Vagina (tissue), 2 donors: ENCODE results near the gene CERKL. TPM values are rescaled to one million over a fixed set of nuclear protein-coding genes. Genes with fewer than 3 reads are reported as not detected.

Source experiments
- DNase-seq, 2 donors: peaks; one replicate each; pipeline ENCODE4 v3.0.0-alpha.2; 2017; ENCODE audit errors: extremely low spot score in 2 of 2
- H3K27ac ChIP-seq: fragments of 200-600 bp; sonication (generic); one replicate; pipeline ENCODE4 v1.5.1; 2019
- H3K27me3 ChIP-seq: fragments of 200-600 bp; sonication (generic); one replicate; pipeline ENCODE4 v1.5.1; 2019
- H3K36me3 ChIP-seq, 2 donors: fragments of 200-600 bp; sonication (generic); one replicate each; pipeline ENCODE4 v1.5.1; 2017 to 2019
- H3K4me1 ChIP-seq: fragments of 200-600 bp; sonication (generic); one replicate; pipeline ENCODE4 v1.5.1; 2019
- H3K4me3 ChIP-seq, 2 donors: fragments of 200-600 bp; sonication (generic); 1 replicate in 1 of 2; 2 replicates in 1 of 2; pipeline ENCODE4 v1.5.1; 2016 to 2019
- H3K9me3 ChIP-seq: fragments of 200-600 bp; sonication (generic); one replicate; pipeline ENCODE4 v1.5.1; 2019
- CTCF ChIP-seq, 3 experiments: fragments of 450-650 bp in 2 of 3; fragments of 200-600 bp in 1 of 3; sonication (generic) in 1 of 3; IDR thresholded peaks; one replicate each; pipeline ENCODE4 v1.5.1; 2017 to 2019; ENCODE audit warnings: antibody characterized with exemption in 3 of 3, mild to moderate bottlenecking in 2 of 3, moderate library complexity in 2 of 3
- POLR2A ChIP-seq, 2 donors: fragments of 450-650 bp; IDR thresholded peaks; one replicate each; pipeline ENCODE4 v1.6.1; 2017; ENCODE audit warnings: antibody characterized with exemption in 2 of 2, mild to moderate bottlenecking in 2 of 2, moderate library complexity in 2 of 2
- POLR2AphosphoS5 ChIP-seq, 2 donors: sonication (generic); formaldehyde crosslinking; IDR thresholded peaks; one replicate each; pipeline ENCODE4 v1.9.0; 2017; ENCODE audit warnings: antibody characterized with exemption in 2 of 2, mild to moderate bottlenecking in 2 of 2, low read depth in 1 of 2; ENCODE audit not compliant: insufficient read depth in 1 of 2
- intact Hi-C: fragments of 100-400 bp; cut with DNase I; formaldehyde crosslinking; loops from one replicate; pipeline ENCODE4 v1.15.1; 2023
- total RNA-seq: library from RNA; depleted of rRNA; stranded (reverse); fragments of >200 nt; gene quantifications from one replicate; pipeline ENCODE4 v1.2.3, GENCODE V29; 2016

Gene CERKL
- total RNA-seq, 1 donor from 2014 or later, result not detected

GRCh38 chr2:181570833-181571661 is 85.9 kb downstream of the CERKL start:
- Histone ChIP-seq H3K4me1 (no peaks in the 10 kb centered on the region), H3K9me3 (no peaks in the 10 kb centered on the region), H3K36me3 (no peaks in the 10 kb centered on the region), H3K27me3 (no peaks in the 10 kb centered on the region), H3K4me3 (no peak overlapping the region), H3K27ac (no peak overlapping the region)
- TF ChIP-seq CTCF (IDR thresholded peaks at IDR 0.05) (no peak), POLR2A (IDR thresholded peaks at IDR 0.05) (no peak), POLR2AphosphoS5 (IDR thresholded peaks at IDR 0.05; ENCODE audit: insufficient read depth in 1 of 2, low read depth in 1 of 2) (no peak)
- DNase-seq, result no peak
- intact Hi-C loops, result no loop called here

DNA sequence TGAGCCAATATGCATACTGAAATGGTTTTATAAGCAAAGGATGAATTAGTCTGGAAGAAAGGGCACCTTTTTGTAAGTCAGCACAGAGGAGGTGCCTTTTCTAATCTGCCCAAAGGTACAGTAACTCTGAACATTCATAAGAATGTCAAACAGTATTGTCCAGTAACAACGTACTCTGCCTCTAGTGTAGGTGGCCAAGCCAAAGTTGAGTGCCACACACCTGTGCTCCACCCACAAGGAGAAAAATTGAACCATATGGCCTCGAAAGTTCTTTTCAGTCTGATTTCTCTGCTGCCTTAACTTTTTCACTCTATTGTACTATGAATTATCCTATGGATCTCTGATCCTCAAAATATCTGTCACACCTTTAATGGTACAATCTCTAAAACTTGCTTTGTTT is 86.8 kb downstream of the CERKL start:
- no peaks in the 10 kb centered on the region for H3K4me1 ChIP-seq
- H3K4me3 ChIP-seq, result no peak overlapping the region
- no peak for DNase-seq
- no peaks in the 10 kb centered on the region for H3K9me3 ChIP-seq
- intact Hi-C loops, result no loop called here
- H3K36me3 ChIP-seq, result no peaks in the 10 kb centered on the region
- TF ChIP-seq CTCF (IDR thresholded peaks at IDR 0.05), result no peak
- TF ChIP-seq POLR2A (IDR thresholded peaks at IDR 0.05), result no peak
- TF ChIP-seq POLR2AphosphoS5 (IDR thresholded peaks at IDR 0.05; ENCODE audit: insufficient read depth in 1 of 2, low read depth in 1 of 2), result no peak
- no peak overlapping the region for H3K27ac ChIP-seq
- H3K27me3 ChIP-seq, result no peaks in the 10 kb centered on the region

DNA sequence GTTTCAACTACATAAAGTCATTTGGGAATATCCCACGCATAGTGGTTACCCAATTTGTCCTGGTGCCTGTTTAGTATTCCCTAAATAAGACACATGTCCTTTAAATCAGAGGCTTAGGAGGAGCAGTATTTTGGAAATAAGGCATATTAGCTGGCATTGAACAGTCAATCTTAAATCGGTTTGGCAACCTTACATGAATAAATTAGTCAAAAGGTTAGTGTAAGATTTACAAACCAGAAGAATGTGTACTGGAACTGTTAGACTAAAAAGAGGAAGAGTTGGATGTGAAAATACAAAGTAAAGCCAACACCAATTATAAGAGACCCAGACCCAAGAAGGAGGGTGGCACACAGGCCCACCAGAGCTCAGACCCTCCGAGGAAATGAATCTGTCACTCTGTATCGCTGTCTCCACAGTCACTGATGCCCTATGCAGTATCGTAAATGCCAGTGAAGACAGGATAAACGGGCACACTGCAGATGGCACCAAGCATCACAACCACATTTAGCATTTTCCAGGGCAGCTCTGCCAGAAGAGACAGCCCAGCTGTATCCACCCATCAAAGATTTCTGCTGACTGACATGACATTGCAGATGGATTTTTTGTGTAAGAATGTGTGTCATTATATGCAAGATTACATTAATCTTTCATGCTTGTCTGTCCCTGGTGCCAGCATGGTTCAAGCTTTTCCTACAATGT is 90.4 kb downstream of the CERKL start:
- no peaks in the 10 kb centered on the region for H3K9me3 ChIP-seq
- no peaks in the 10 kb centered on the region for H3K4me1 ChIP-seq
- no peak for TF ChIP-seq POLR2AphosphoS5 (IDR thresholded peaks at IDR 0.05; ENCODE audit: insufficient read depth in 1 of 2, low read depth in 1 of 2)
- TF ChIP-seq POLR2A (IDR thresholded peaks at IDR 0.05), result no peak
- no peak for TF ChIP-seq CTCF (IDR thresholded peaks at IDR 0.05)
- intact Hi-C loops, result no loop called here
- H3K4me3 ChIP-seq, result no peak overlapping the region
- DNase-seq, result no peak
- no peaks in the 10 kb centered on the region for H3K27me3 ChIP-seq
- H3K27ac ChIP-seq, result no peak overlapping the region
- H3K36me3 ChIP-seq, result no peaks in the 10 kb centered on the region

DNA sequence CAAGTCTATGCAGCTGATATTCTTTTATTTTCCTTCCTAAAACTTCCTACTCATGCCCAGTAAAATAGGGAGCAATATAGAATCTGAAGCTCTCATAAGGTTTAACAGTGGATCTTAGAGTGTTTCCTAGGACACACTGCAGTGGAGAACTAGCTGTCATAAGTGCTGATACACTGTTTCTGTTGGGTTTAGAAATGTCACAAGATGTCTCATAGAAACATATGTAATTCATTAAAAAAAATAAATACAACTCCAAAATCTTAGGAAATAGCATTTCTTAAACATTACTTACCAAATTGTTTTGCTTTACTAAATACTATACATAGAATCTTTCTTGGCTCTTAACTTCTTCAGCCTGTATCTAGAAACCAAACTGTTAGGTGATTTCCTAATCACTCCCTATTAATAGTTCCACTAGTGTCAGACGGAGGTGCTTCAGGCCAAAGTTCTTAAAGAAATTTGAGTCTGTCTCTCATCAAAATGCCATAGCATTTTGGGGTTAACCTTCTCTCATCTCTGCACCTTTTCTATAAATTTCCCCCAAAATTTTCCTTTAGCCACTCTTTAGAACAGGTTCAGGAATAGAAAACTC is 93.7 kb downstream of the CERKL start:
- no peaks in the 10 kb centered on the region for H3K4me1 ChIP-seq
- intact Hi-C loops, result no loop called here
- no peak for TF ChIP-seq POLR2A (IDR thresholded peaks at IDR 0.05)
- no peak for TF ChIP-seq CTCF (IDR thresholded peaks at IDR 0.05)
- no peak for TF ChIP-seq POLR2AphosphoS5 (IDR thresholded peaks at IDR 0.05; ENCODE audit: insufficient read depth in 1 of 2, low read depth in 1 of 2)

More for the DNA sequence above, 93.7 kb downstream of the CERKL start:
- Histone ChIP-seq H3K36me3 (no peaks in the 10 kb centered on the region), H3K27ac (no peak overlapping the region), H3K9me3 (no peaks in the 10 kb centered on the region), H3K4me3 (no peak overlapping the region), H3K27me3 (no peaks in the 10 kb centered on the region)
- DNase-seq, result no peak
